SK-N-SH (cell line): ENCODE data around the gene SMIM44. TPM values are rescaled to one million over a fixed set of nuclear protein-coding genes. Genes with fewer than 3 reads are reported as not detected.

Experiments
- CTCF ChIA-PET: fragments of 300-600, 350-600 bp; formaldehyde crosslinking; extraction: SDS; loops from one replicate; lab custom pipeline; 2021; lab: Yijun Ruan, JAX
- POLR2A ChIA-PET: fragments of 350-600 bp; sonication (Branson Sonifier 250); formaldehyde crosslinking; extraction: SDS; loops from one replicate; lab custom pipeline; 2020; ENCODE audit warnings: antibody characterized with exemption, inconsistent platforms; lab: Yijun Ruan, JAX
- DNase-seq: peaks from one replicate; pipeline ENCODE4 v3.0.0; 2012
- H2AFZ ChIP-seq: fragments of 200-600 bp; sonication (generic); 2 replicates; pipeline ENCODE4 v1.8.1; 2016; ENCODE audit warnings: antibody characterized with exemption, mild to moderate bottlenecking, low read depth
- H3F3A ChIP-seq: fragments of 200-600 bp; sonication (generic); replicated peaks from 2 replicates; pipeline ENCODE3; 2016; ENCODE audit warnings: antibody characterized with exemption, mild to moderate bottlenecking; ENCODE audit not compliant: insufficient read depth
- H3K27ac ChIP-seq, 2 experiments: fragments of 200-500 bp in 1 of 2; fragments of 200-600 bp in 1 of 2; sonication (Bioruptor generic) in 1 of 2; sonication (generic), shearing (Covaris generic) in 1 of 2; 2 replicates each; pipeline versions ENCODE4 v1.5.1 to v1.6.1; 2014 to 2016; ENCODE audit warnings: low read depth in 2 of 2, inconsistent platforms in 1 of 2, low read length in 1 of 2, mild to moderate bottlenecking in 1 of 2, mixed read lengths in 1 of 2
- H3K27me3 ChIP-seq: fragments of 200-600 bp; sonication (generic), shearing (Covaris generic); 2 replicates; pipeline ENCODE4 v1.6.1; 2016; ENCODE audit warnings: mixed run types; ENCODE audit not compliant: insufficient read depth
- H3K36me3 ChIP-seq, 2 experiments: fragments of 200-500 bp in 1 of 2; fragments of 200-600 bp in 1 of 2; sonication (Bioruptor generic) in 1 of 2; sonication (generic) in 1 of 2; replicated peaks in 1 of 2; 2 replicates each; pipeline versions ENCODE3 to v1.5.1; 2014 to 2016; ENCODE audit warnings: low read length in 1 of 2, mild to moderate bottlenecking in 1 of 2; ENCODE audit not compliant: insufficient read depth in 2 of 2, control insufficient read depth in 1 of 2
- H3K4me1 ChIP-seq, 2 experiments: fragments of 200-500 bp in 1 of 2; fragments of 200-600 bp in 1 of 2; sonication (Bioruptor generic) in 1 of 2; sonication (generic), shearing (Covaris generic) in 1 of 2; 2 replicates each; pipeline versions ENCODE4 v1.5.1 to v1.6.1; 2014 to 2016; ENCODE audit warnings: low read depth in 1 of 2, low read length in 1 of 2, mixed run types in 1 of 2; ENCODE audit not compliant: insufficient read depth in 2 of 2, control insufficient read depth in 1 of 2
- H3K4me2 ChIP-seq: fragments of 200-600 bp; sonication (generic), shearing (Covaris generic); 2 replicates; pipeline ENCODE4 v1.6.1; 2017; ENCODE audit warnings: mixed run types
- H3K4me3 ChIP-seq, 2 experiments: fragments of 200-500 bp in 1 of 2; fragments of 200-600 bp in 1 of 2; sonication (Bioruptor generic) in 1 of 2; sonication (generic), shearing (Covaris generic) in 1 of 2; 2 replicates each; pipeline versions ENCODE4 v1.5.1 to v1.8.1; 2014 to 2016; ENCODE audit warnings: low read depth in 2 of 2, inconsistent platforms in 1 of 2, low read length in 1 of 2, mild to moderate bottlenecking in 1 of 2, mixed read lengths in 1 of 2, moderate library complexity in 1 of 2
- H3K79me2 ChIP-seq: fragments of 200-600 bp; sonication (generic); 2 replicates; pipeline ENCODE4 v1.8.1; 2017; ENCODE audit warnings: mild to moderate bottlenecking; ENCODE audit not compliant: insufficient read depth
- H3K9ac ChIP-seq: fragments of 200-600 bp; sonication (generic); 2 replicates; pipeline ENCODE4 v1.6.1; 2017; ENCODE audit warnings: mixed run types
- H3K9me2 ChIP-seq: fragments of 200-600 bp; sonication (generic); 2 replicates; pipeline ENCODE4 v1.6.1; 2017; ENCODE audit warnings: mixed run types
- H3K9me3 ChIP-seq: fragments of 200-600 bp; sonication (generic); 2 replicates; pipeline ENCODE4 v1.6.1; 2017; ENCODE audit warnings: mixed run types, mild to moderate bottlenecking, moderate library complexity
- H4K20me1 ChIP-seq: fragments of 200-600 bp; sonication (generic); 2 replicates; pipeline ENCODE4 v1.6.1; 2017; ENCODE audit warnings: mild to moderate bottlenecking, mixed run types; ENCODE audit not compliant: insufficient read depth
- EP300 ChIP-seq, 2 experiments: IDR thresholded peaks; 2 replicates each; pipeline versions ENCODE4 v1.4.0 to v1.6.1; 2012; ENCODE audit warnings: borderline replicate concordance in 1 of 2, low read depth in 1 of 2, low read length in 1 of 2
- EZH2phosphoT487 ChIP-seq: fragments of 200-600 bp; sonication (generic); IDR thresholded peaks from 2 replicates; pipeline ENCODE4 v1.6.1; 2017; ENCODE audit warnings: low read depth, mixed run types, mild to moderate bottlenecking, antibody characterized with exemption, moderate library complexity, borderline replicate concordance
- GABPA ChIP-seq: IDR thresholded peaks from 2 replicates; pipeline ENCODE4 v1.4.0; 2012; ENCODE audit warnings: low read depth, mild to moderate bottlenecking
- JUND ChIP-seq: IDR thresholded peaks from 2 replicates; pipeline ENCODE4 v1.4.0; 2012
- MEF2A ChIP-seq: IDR thresholded peaks from 2 replicates; pipeline ENCODE4 v1.4.0; 2012; ENCODE audit warnings: low read depth, borderline replicate concordance
- NRF1 ChIP-seq: IDR thresholded peaks from 2 replicates; pipeline ENCODE4 v1.6.1; 2012; ENCODE audit warnings: low read depth, mild to moderate bottlenecking, low read length
- RAD21 ChIP-seq: IDR thresholded peaks from 2 replicates; pipeline ENCODE4 v1.6.1; 2012; ENCODE audit warnings: mild to moderate bottlenecking, low read length
- SMC3 ChIP-seq: IDR thresholded peaks from 2 replicates; pipeline ENCODE4 v1.6.1; 2012; ENCODE audit warnings: low read depth, low read length, improper control_type of control experiment
- TCF12 ChIP-seq: IDR thresholded peaks from 2 replicates; pipeline ENCODE4 v1.4.0; 2012
- TEAD4 ChIP-seq: IDR thresholded peaks from 2 replicates; pipeline ENCODE4 v1.4.0; 2012; ENCODE audit warnings: mild to moderate bottlenecking, borderline replicate concordance; ENCODE audit not compliant: insufficient read depth
- WGBS: methylation state at CpG from one replicate; pipeline ENCODE4 v1.1.6; 2017; ENCODE audit warnings: low lambda C conversion rate; 5-methylcytosine and 5-hydroxymethylcytosine counted together
- polyA plus RNA-seq, 3 experiments: library from polyadenylated mRNA; depleted of rRNA; stranded (reverse); fragments of >200 nt; gene quantifications; 2 replicates each; pipeline ENCODE4 v1.2.3, GENCODE V29; 2012
- TF ChIP-seq, protein P1 (sequence below): IDR thresholded peaks from 2 replicates; pipeline ENCODE4 v1.4.0; 2012; ENCODE audit warnings: low read depth, borderline replicate concordance
- TF ChIP-seq, protein P2 (sequence below): IDR thresholded peaks from 2 replicates; pipeline ENCODE4; 2012
- TF ChIP-seq, protein P3 (sequence below): fragments of 200-600 bp; sonication (generic); IDR thresholded peaks from 2 replicates; pipeline ENCODE4 v1.6.1; 2017; ENCODE audit warnings: antibody characterized with exemption, mild to moderate bottlenecking, moderate library complexity
- TF ChIP-seq, protein P4 (sequence below): IDR thresholded peaks from 2 replicates; pipeline ENCODE4 v1.4.0; 2012; ENCODE audit warnings: low read depth

The SMIM44 gene
- polyA plus RNA-seq, 1 of the 3 experiments (the other 2 are of a cell fraction) = not detected

DNA sequence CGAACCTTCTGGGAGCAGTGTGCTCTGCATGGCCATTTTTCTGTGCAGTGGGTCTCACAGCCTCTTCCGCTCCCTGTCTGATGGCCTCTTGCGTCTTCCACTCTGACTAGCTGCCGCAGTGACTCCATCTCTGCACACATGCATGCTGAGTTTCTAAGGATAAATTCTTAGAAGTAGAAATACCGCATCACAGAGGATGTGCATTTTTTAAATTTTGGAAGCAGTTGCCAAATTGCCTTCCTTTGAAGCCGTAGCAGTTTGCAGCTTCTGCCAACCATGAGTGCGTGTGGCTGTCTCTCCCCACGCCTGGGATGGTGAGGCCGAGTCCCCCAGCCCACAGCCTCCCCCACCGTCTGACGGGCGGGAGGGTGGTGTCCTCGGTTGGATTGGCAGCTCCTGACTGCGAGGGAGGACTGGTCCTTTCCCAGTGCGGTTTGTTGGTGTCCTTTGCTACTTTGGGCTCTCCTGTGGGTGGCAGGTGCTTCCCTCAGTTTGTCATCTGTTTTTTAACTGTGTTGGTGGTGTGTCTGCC is 32.7 kb upstream of the SMIM44 start (continued):
- TF ChIP-seq, protein P1, sequence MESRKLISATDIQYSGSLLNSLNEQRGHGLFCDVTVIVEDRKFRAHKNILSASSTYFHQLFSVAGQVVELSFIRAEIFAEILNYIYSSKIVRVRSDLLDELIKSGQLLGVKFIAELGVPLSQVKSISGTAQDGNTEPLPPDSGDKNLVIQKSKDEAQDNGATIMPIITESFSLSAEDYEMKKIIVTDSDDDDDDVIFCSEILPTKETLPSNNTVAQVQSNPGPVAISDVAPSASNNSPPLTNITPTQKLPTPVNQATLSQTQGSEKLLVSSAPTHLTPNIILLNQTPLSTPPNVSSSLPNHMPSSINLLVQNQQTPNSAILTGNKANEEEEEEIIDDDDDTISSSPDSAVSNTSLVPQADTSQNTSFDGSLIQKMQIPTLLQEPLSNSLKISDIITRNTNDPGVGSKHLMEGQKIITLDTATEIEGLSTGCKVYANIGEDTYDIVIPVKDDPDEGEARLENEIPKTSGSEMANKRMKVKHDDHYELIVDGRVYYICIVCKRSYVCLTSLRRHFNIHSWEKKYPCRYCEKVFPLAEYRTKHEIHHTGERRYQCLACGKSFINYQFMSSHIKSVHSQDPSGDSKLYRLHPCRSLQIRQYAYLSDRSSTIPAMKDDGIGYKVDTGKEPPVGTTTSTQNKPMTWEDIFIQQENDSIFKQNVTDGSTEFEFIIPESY = no peak
- TF ChIP-seq, protein P2, sequence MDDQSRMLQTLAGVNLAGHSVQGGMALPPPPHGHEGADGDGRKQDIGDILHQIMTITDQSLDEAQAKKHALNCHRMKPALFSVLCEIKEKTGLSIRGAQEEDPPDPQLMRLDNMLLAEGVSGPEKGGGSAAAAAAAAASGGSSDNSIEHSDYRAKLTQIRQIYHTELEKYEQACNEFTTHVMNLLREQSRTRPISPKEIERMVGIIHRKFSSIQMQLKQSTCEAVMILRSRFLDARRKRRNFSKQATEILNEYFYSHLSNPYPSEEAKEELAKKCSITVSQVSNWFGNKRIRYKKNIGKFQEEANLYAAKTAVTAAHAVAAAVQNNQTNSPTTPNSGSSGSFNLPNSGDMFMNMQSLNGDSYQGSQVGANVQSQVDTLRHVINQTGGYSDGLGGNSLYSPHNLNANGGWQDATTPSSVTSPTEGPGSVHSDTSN = no peak
- TF ChIP-seq SMC3 = no peak
- TF ChIP-seq, all 33 proteins: peak for 0

DNA sequence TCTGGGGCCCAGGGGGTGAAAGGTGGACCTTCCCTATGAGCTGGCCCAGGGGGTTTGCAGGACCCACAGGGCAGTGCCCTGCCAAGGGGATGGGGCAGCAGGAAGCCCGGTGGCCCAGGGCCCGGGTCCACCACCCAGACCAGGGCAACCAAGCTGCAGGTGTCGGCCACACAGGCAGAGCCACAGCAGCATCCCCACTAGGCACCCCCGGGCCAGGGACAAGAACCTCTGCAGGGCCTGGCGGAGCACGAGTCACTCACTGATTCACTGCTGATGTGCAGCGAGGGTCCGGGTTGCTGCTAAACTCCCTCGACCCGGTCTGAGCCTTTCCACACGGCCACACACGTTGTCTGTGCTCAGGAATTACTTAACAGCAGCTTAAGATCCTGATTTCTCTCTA is 31.7 kb upstream of the SMIM44 start:
- no peak overlapping the region; a peak in 1 of 4 replicates for H3K27ac ChIP-seq
- no peaks in the 10 kb centered on the region for H3F3A ChIP-seq
- DNase-seq = no peak
- H3K9me3 ChIP-seq = no peaks in the 10 kb centered on the region
- H3K9ac ChIP-seq = no peak overlapping the region
- H3K9me2 ChIP-seq = no peaks in the 10 kb centered on the region
- H4K20me1 ChIP-seq = peaks cover 98% of the 10 kb centered on the region
- H2AFZ ChIP-seq = no peak overlapping the region
- no peak for TF ChIP-seq MEF2A
- TF ChIP-seq, all 33 proteins: peak for 0
- Histone ChIP-seq H3K36me3 (peaks cover 3 to 11% of the 10 kb centered on the region in 2 experiments), H3K4me2 (no peak overlapping the region), H3K27me3 (no peaks in the 10 kb centered on the region), H3K79me2 (peaks cover 100% of the 10 kb centered on the region), H3K4me1 (peaks cover 0 to 10% of the 10 kb centered on the region in 2 experiments; a peak in 1 of 4 replicates), H3K4me3 (no peak overlapping the region)
- 80% methylated on average over 11 of the region's 12 CpGs for WGBS
- CTCF ChIA-PET = no interaction called here
- POLR2A ChIA-PET = no interaction called here

DNA sequence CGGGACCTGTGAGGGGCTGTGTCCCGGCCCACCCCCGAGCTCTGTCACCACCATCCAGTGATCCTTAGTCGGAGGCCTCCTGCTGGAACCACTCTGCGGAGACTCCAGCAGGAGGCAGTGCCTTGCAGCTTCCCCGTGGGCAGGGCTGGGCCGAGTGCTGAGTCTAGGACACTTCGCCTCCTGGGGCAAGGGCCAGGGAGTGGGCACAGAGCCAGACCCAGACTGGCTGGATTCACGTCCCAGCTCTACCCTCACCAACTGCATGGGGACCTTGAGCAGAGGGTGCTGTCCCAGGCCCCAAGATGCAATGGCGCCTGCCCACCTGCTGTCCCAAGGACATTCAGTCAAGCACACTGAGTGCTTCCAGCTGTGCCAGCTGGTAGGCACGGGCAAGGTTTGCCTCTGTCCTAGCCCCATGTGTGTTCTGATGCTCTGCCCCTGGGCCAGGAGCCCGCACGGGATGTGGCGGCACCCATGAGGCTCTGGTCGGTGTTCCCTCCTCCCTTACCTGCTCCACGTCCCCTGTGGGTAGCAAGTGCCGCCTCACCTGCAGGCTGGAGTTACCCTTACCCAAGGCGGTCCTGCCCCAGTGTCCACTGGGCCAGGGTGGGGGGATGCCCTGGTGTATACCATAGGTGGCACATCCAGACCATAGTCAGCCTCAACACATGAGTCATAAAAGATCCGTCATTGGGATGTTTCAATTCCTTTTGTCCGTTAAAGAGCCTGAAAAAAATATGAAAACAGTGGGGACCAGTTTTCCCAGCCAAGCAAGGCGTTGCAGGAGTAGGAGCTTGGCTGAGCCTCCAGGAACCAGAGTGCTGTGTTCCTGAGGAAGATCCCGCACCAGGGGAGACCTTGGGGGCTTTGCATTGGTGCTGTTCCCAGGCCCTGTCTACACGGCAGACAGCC is 30.2 kb upstream of the SMIM44 start:
- Histone ChIP-seq H2AFZ (no peak overlapping the region), H3K79me2 (peaks cover 100% of the 10 kb centered on the region), H3K9me2 (no peaks in the 10 kb centered on the region), H3K9ac (no peak overlapping the region), H3K27ac (no peak overlapping the region), H4K20me1 (peaks cover 98% of the 10 kb centered on the region), H3K4me2 (no peak overlapping the region), H3K4me1 (peaks cover 7% of the 10 kb centered on the region in 2 experiments; a peak in 2 of 4 replicates), H3K4me3 (no peak overlapping the region), H3F3A (peaks cover 11% of the 10 kb centered on the region), H3K36me3 (peaks cover 0 to 7% of the 10 kb centered on the region in 2 experiments), H3K9me3 (no peaks in the 10 kb centered on the region), H3K27me3 (no peaks in the 10 kb centered on the region)
- no peak for DNase-seq
- POLR2A ChIA-PET = no interaction called here
- CTCF ChIA-PET = interaction anchor here (0.6 to 0.9 kb wide), 3 partner anchors 9 to 31 kb away, joined by 3 read pairs; no protein-coding TSS in a partner anchor
- WGBS = 92% methylated on average over 9 of the region's 23 CpGs
- TF ChIP-seq EP300 (IDR thresholded peaks at IDR 0.05; ENCODE audit: borderline replicate concordance in 1 of 2, low read depth in 1 of 2, low read length in 1 of 2) (no peak), JUND (no peak), RAD21 (no peak), NRF1 (no peak), TEAD4 (no peak), GABPA (no peak), TCF12 (no peak), EZH2phosphoT487 (no peak)
- TF ChIP-seq, protein P2 = no peak
- TF ChIP-seq, protein P3, sequence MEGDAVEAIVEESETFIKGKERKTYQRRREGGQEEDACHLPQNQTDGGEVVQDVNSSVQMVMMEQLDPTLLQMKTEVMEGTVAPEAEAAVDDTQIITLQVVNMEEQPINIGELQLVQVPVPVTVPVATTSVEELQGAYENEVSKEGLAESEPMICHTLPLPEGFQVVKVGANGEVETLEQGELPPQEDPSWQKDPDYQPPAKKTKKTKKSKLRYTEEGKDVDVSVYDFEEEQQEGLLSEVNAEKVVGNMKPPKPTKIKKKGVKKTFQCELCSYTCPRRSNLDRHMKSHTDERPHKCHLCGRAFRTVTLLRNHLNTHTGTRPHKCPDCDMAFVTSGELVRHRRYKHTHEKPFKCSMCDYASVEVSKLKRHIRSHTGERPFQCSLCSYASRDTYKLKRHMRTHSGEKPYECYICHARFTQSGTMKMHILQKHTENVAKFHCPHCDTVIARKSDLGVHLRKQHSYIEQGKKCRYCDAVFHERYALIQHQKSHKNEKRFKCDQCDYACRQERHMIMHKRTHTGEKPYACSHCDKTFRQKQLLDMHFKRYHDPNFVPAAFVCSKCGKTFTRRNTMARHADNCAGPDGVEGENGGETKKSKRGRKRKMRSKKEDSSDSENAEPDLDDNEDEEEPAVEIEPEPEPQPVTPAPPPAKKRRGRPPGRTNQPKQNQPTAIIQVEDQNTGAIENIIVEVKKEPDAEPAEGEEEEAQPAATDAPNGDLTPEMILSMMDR = no peak
- TF ChIP-seq, protein P4, sequence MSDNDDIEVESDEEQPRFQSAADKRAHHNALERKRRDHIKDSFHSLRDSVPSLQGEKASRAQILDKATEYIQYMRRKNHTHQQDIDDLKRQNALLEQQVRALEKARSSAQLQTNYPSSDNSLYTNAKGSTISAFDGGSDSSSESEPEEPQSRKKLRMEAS = no peak
